Superior temporal gyrus (tissue), 1 donor: ENCODE results near the gene PHACTR3.
A peak's percentile ranks its signal among the peaks of the same experiment; 100 is the strongest.
"Not testable (repeated sequence)": the region's sequence is repeated elsewhere in the genome, so short reads cannot be mapped to it uniquely, and the experiment has no call there.

ENCODE experiments used
- DNase-seq: peaks from one replicate; pipeline ENCODE4 v3.0.0-alpha.2; 2016; ENCODE audit errors: extremely low spot score

The PHACTR3 gene

DNA sequence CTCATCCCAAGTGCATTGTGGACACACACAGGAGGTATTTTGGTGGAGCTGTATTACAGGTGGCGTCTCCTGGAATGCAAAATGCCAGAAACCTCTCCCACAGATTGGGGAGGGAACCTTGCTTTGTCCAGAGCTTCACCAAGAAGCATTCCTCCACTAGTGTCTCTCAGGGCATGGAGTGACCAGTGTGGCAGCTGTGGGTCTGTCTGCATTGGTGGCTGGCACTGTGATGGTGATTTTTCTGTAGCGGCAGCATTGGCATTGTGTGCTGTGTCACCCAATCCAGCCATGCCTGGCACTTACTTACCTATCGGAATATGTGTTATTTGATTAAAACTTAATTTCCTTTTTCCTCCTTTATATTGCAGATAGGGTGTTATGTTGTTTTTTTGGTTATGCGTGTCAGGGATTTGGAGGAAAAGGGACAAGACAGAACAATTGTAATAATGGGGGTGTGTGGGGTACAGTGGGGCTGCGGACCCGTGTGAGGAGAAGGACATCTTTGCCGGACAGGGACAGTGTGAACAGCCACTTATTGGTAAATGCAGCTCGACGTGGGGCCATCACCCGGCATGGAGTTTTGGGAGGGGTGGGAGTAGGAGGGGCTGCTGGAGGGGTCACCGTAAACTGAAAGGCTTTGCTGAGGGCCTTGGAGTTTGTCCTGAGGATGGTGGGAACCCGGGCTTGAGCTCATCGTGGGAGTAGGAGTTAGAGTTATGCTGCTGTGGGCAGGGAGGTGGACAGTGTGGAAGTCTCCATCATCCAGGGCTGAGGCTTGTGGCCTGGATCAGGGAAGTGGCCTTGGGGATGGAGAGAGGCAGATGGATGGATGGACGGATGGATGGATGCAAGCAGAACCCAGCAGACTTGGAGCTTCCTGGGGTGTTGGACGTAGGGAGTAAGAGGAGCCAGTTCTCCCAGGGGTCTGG lies 224.0 kb downstream of the PHACTR3 start:
- DNase-seq, result no peak

- DNase-seq, result peak; percentile 39
Observed at GRCh38 chr20:59829054-59829785, 224.9 kb downstream of the PHACTR3 start.

GRCh38 chr20:59829786-59830664 lies 225.7 kb downstream of the PHACTR3 start:
- DNase-seq, result no peak

- no peak for DNase-seq
Observed at GRCh38 chr20:59830665-59831023, 226.3 kb downstream of the PHACTR3 start.

DNA sequence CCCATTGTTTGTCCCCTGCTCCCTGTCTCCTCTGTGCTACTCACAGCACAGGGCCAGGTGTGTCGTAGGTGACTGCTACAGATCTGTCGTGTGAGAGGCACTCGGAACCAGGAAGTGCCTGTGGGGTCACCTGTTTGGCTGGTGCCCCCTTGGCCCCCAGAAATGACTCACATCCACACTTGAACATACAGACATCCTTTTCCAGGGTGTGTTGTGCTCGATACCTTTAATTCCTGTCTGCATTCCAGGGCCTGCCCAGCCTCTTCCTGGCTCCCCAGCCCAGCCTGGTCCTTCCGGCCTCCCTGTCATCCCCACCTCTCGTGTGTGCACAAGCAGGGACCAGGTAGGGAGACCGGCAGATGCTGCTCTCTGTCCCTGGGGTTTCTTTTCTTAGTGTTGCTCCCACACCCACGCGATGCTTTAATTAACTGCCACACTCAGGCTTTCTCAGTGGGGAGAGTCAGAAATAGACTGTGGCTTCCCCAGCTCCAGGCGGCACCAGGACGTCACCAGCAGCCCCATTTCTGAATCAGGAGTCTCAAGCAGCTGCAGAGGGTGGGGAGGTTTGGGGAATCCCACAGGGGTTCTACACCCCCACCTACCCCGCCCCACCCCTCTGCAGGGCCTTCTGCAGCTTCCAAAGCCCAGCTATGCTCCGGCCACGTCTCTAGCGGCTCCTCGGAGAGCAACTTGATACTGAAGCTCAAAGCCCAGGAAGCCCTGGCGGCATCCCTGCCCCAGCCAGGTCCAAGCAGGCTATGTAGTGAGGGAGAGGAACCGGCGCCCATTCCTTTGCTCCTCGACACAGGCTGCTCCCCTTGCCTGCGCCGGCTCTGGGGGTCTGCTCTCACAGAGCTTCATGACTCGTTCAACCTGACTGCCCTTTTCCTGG lies 226.9 kb downstream of the PHACTR3 start:
- peak; percentile 46 for DNase-seq

DNA sequence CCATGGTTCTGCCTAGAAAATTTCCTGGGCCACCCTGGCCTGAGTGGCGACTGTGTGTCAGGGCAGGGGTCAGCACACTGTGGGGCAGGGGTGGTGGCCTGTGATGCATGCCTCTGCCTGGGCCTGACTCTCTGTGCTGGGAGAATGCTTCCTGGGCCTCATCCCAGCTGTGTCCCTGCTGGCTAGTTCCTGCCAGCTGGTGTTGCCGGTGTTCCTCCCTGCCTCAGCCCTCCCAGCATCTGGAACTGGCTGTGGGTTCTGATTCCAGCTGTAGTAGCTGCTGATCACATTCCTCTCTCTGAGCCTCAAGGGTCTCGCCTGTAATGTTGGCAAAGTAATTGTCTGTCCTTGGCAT lies 227.6 kb downstream of the PHACTR3 start:
- DNase-seq, result no peak

DNA sequence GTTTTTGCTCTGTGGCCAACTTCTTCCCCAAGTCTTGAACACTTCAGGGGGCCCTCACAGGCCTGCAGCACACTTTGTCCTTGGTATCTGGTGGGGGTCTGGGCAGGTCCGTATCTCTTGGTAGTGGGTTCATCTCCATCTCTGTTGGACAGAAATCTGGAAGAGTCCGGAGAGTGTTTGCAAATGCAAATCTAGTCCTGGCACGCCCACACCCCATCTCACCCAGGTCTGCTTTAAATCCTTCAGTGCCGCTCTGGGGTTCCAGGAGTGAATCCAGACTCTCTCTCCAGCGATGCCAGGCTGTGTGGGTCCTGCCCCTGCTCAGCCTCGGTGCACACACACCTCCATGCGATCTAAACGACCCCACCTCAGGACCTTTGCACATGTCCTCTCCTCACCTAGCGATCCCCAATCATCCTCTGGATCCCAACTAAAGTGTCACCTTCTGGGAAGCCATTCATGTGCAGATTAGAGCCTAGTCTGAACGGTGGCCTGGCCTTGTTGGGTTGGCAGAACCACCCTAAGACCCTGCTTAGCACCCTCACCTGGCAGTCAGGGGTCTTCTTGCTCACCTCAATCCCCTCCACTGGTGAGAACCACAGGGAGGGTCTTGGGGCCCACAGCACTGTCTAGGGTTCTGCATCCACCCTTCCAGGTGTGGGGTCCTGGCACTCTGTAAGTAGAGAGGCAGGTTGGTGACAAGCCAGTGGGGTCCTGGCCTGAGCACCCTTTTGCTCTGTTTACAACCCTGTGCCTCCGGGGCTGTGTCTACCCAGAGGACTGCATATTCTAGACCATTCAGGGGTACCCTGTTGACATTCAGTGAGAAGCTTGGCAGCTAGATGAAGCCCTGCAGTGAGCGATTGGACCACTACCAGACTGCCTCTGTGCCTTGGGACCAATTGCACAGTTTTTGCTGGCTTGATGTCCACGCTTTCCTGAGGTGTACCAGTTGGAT lies 228.3 kb downstream of the PHACTR3 start:
- no peak for DNase-seq

DNA sequence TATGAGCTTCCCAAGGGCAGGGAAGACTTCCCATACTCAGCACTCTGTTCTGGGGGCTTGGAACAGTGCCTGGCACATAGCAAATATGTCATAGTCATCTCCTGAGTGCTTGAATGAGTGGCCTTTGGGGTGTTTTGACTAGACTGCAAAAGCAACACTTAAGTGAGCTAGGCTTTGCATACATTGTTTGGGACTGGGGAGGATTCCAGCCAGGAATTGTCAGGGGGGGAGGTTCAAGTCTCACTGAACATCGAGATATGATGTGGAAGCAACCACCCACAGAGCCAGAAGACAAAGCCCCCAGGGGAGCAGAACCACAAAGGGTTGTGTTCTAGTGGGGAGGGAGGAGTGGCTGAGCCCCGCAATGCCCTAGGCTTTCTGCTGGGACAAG lies 230.7 kb downstream of the PHACTR3 start:
- DNase-seq, result no peak

DNA sequence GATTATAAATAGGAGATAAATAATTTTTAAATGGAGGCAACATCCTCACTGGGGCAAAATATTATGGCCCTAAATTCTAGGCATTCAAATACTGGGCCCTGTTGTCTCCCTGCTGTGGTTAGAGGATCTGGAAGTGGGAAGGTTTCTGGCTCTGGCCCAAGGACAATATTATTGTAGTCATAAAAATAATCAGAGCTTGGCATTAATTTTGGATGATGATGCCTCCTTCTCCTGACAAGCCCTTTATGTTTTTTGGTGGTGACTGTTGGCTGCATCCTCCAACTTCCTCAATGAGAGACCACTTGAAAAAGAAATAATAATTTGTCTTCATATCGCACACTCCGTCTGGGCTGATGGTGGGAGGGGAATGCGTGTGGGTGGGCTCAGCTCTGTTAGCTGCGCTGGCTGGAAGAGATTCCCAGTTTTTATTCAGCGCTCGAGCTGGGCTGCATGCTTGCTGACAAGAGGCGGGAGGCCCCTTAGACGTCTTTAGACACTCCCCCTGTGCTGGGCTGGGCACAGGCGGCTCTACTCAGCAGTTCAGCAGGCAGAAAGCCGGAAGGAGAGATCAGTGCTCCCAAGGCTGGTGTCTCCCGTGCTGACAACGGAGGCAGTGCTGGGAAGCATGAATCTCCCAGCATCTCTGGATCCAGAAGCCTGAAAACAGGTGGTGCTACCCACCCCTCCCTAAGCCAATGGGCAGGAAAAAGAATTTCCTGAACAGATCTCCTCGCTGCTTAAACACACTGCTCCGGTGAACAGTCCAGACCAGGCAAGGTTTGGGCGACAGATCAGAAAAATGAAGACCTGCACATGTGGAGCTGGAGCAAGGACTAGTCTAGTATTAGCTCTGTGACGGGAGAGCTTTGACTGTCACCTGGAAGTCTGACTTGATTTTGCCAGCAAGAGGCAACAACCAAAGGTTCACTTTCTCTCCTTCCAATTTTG lies 231.4 kb downstream of the PHACTR3 start:
- peak; percentile 50 for DNase-seq

DNA sequence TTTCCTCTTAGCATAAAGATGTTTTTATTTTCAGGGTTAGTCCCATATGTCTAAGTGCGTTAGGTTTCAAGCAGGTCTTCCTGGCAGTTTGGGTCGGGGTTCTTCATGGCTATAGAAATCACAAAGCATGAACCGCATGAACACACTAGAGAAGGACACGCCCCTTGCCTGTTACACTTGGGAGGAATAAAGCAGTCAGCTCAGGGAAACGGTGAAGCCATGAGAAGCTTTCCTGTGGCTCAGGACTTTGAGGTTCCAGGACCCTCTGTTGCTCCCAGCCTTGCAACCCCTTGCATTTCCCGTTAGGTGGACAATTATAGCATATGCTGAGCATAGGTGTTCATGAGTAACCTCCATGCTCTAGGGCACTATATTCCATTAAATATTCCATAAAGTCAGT lies 232.4 kb downstream of the PHACTR3 start:
- DNase-seq, result no peak

GRCh38 chr20:59837623-59838394 lies 233.5 kb downstream of the PHACTR3 start:
- no peak for DNase-seq

- DNase-seq, result no peak
Observed at GRCh38 chr20:59839400-59839799, 235.1 kb downstream of the PHACTR3 start.

DNA sequence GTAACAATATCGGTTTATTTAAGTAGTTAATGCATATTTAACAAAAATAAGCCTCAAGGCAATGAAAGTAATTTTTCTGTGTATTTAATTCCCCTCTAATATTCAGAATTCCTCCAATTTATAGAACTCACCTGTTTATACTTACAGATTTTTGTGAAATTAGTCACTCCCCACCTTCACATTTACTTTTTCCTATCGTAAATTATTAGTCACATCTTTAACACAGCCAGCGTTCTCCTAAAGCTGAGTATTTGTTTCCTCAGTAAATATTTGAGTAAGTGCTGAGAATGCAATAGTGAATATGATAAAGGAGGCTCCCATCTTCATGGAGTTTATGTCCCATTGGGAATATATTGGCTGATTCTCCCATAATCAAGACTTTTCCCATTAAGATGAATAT lies 241.1 kb downstream of the PHACTR3 start:
- no peak for DNase-seq

DNA sequence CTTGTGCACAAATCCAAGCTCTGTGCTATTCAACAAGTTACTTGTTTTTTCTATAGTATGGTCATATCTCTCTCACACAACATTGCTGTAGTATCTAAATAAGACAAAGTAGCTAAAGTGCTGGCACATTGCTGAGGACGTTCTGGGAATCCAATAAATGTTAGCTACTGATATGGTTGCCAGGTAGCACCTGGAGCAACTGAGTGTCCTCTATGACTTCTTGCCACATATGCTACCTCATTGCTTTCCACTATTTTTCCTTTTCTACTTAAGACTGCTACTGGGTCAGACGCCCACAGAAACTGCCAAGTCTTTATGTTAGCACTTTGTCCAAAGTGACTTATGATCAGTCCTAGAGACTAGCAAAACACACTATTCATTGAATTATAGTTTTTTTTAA lies 243.8 kb downstream of the PHACTR3 start:
- DNase-seq, result no peak

DNA sequence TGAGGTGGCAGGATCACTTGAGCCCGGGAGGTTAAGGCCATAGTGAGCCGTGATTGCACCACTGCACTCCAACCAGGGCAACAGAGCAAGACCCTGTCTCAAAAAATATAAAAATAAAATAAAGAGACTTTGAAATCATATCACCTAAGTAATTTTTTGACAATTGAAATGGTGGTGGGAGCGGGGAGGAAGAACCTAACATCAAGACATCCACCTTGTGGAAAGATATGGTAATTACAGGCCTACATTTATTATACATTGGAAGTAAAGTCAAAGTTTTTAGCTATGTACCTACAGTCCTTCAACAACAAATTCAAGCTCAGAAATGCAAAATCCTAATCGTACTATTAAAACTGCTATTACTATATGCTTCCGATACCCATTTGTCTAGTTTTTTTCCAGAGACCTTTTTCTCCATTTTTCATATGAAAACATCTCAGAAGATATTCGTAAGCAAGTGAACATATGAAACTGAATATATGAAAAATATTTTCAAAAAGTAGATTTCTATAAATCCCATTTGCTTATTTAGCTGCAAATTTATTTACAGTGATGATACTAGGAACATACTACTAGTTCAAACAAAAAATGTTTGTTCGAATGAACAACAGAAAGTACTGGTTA lies 245.8 kb downstream of the PHACTR3 start:
- peak; percentile 80 for DNase-seq

GRCh38 chr20:59856526-59856925 lies 252.2 kb downstream of the PHACTR3 start:
- DNase-seq, result not testable (repeated sequence)

DNA sequence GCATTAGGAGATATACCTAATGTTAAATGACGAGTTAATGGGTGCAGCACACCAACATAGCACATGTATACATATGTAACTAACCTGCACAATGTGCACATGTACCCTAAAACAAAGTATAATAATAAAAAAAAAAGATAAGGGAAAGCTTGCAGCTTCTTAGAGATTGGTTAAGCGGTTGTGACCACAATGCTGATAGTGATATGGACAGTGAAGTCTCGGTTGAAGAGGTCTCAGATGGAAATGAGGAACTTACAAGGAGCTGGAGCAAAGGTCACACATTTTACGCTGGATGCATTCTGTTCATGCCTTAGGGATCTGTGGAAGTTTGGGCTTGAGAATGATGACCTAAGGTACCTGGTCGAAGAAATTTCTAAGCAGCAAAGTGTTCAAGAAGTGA lies 252.6 kb downstream of the PHACTR3 start:
- not testable (repeated sequence) for DNase-seq

- DNase-seq, result no peak
Observed at GRCh38 chr20:59857966-59858365, 253.6 kb downstream of the PHACTR3 start.
